T-cell (primary cell): ENCODE results near the gene NRBF2. TPM values are rescaled to one million over a fixed set of nuclear protein-coding genes. Genes with fewer than 3 reads are reported as not detected.
"Not testable (repeated sequence)": the region's sequence is repeated elsewhere in the genome, so short reads cannot be mapped to it uniquely, and the experiment has no call there.

Source experiments
- ATAC-seq, 4 experiments: fragments of 200-7000 bp in 3 of 4; fragments of 150-1000 bp in 1 of 4; cut with Tn5 transposase; replicated peaks in 1 of 4; 1 replicate in 3 of 4; 2 replicates in 1 of 4; pipeline ENCODE4 v1.10.0; 2021; ENCODE audit warnings: moderate library complexity in 3 of 4, mild to moderate bottlenecking in 2 of 4, moderate number of reproducible peaks in 1 of 4
- CTCF ChIA-PET, 2 donors: fragments of 300-600 bp; sonication (Branson Sonifier 250); formaldehyde crosslinking; loops; one replicate each; lab custom pipeline; 2022; ENCODE audit warnings: antibody characterized with exemption in 2 of 2; lab: Charles Lee
- POLR2A ChIA-PET, 2 donors: fragments of 300-600 bp; sonication (Branson Sonifier 250); formaldehyde crosslinking; loops; one replicate each; lab custom pipeline; 2022; ENCODE audit warnings: antibody characterized with exemption in 2 of 2; lab: Charles Lee
- DNase-seq, 35 experiments: peaks; one replicate each; pipeline versions ENCODE4 v3.0.0 to v3.0.0-alpha.2; 2013 to 2023
- H3K27ac ChIP-seq: one replicate; pipeline ENCODE4 v1.5.1; 2013; ENCODE audit warnings: low read length
- H3K27me3 ChIP-seq, 2 experiments: replicated peaks in 1 of 2; 1 replicate in 1 of 2; 2 replicates in 1 of 2; pipeline versions ENCODE4 v1.6.1 to v1.7.0; 2013; ENCODE audit warnings: low read length in 1 of 2, mixed read lengths in 1 of 2; ENCODE audit not compliant: control insufficient read depth in 2 of 2, insufficient read depth in 2 of 2; ENCODE audit errors: extremely low read depth in 1 of 2
- H3K36me3 ChIP-seq, 2 donors: 1 replicate in 1 of 2; 2 replicates in 1 of 2; pipeline versions ENCODE4 v1.6.1 to v1.7.0; 2013; ENCODE audit warnings: low read length in 1 of 2; ENCODE audit not compliant: control insufficient read depth in 2 of 2, insufficient read depth in 1 of 2; ENCODE audit errors: extremely low read depth in 1 of 2
- H3K4me1 ChIP-seq, 2 experiments: 1 replicate in 1 of 2; 2 replicates in 1 of 2; pipeline versions ENCODE4 v1.6.1 to v1.7.0; 2013; ENCODE audit warnings: low read length in 2 of 2, mixed read lengths in 1 of 2; ENCODE audit not compliant: insufficient read depth in 2 of 2, control insufficient read depth in 1 of 2; ENCODE audit errors: extremely low read depth in 1 of 2
- H3K4me3 ChIP-seq, 2 donors: 1 replicate in 1 of 2; 2 replicates in 1 of 2; pipeline versions ENCODE4 v1.5.1 to v1.7.0; 2013; ENCODE audit warnings: mild to moderate bottlenecking in 2 of 2, low read length in 1 of 2, moderate library complexity in 1 of 2; ENCODE audit not compliant: control insufficient read depth in 1 of 2; ENCODE audit errors: extremely low read depth in 1 of 2
- H3K9me3 ChIP-seq: 2 replicates; pipeline ENCODE4 v1.7.0; 2013
- H3K27ac Mint-ChIP-seq, 2 donors: one replicate each; pipeline ENCODE4 v1.8.0; 2020 to 2021; ENCODE audit warnings: mild to moderate bottlenecking in 2 of 2, mixed read lengths in 2 of 2
- H3K27me3 Mint-ChIP-seq, 2 donors: one replicate each; pipeline ENCODE4 v1.8.0; 2021 to 2022; ENCODE audit warnings: mixed read lengths in 2 of 2
- H3K36me3 Mint-ChIP-seq: one replicate; pipeline ENCODE4 v1.8.0; 2021; ENCODE audit warnings: mixed read lengths
- H3K4me1 Mint-ChIP-seq, 3 donors: one replicate each; pipeline ENCODE4 v1.8.0; 2020 to 2022; ENCODE audit warnings: mixed read lengths in 3 of 3, mild to moderate bottlenecking in 1 of 3
- H3K4me3 Mint-ChIP-seq, 3 donors: one replicate each; pipeline ENCODE4 v1.8.0; 2020 to 2022; ENCODE audit warnings: mild to moderate bottlenecking in 3 of 3, mixed read lengths in 3 of 3, moderate library complexity in 3 of 3
- H3K9me3 Mint-ChIP-seq, 3 donors: one replicate each; pipeline ENCODE4 v1.8.0; 2020 to 2022; ENCODE audit warnings: mixed read lengths in 3 of 3
- WGBS: methylation state at CpG from one replicate; pipeline ENCODE4 v1.1.5; 2013; ENCODE audit warnings: missing lambda C conversion rate; ENCODE audit not compliant: insufficient coverage; 5-methylcytosine and 5-hydroxymethylcytosine counted together
- total RNA-seq, 35 experiments: library from RNA in 6 of 35; stranded (reverse) in 6 of 35; fragments of 120-200 nt in 1 of 35; gene quantifications; one replicate each; pipeline versions ENCODE4 v1.2.1 to v1.2.4 and lab custom pipeline; 2013 to 2026

The NRBF2 gene
- total RNA-seq, 5 donors from 2014 or later (not counting 1 experiment from before 2014, with no cell fraction given): 14.8 to 18.5 (median 17.2) TPM

DNA sequence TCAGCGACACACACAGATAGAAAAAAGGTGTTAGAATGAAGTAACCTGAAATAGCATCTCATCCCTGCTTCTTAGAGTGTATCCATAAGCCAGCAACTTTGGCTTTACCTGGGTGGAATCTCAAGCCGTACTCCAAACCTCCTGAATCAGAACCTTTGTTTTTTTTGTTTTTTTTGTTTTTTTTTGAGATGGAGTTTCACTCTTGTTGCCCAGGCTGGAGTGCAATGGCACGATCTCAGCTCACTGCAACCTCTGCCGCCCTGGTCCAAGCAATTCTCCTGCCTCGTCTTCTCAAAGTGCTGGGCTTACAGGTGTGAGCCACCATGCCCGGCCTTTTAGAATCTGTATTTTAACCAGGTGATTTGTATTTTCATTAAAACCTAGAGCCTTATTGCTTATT lies 9.0 kb downstream of the NRBF2 start:
- POLR2A ChIA-PET: no interaction called here
- 100% methylated on average over 2 of the region's 6 CpGs for WGBS
- Histone ChIP-seq H3K36me3 (peaks cover 2 to 12% of the 10 kb centered on the region in 2 donors), H3K27ac (no peak overlapping the region), H3K4me3 (no peak overlapping the region), H3K27me3 (no peaks in the 10 kb centered on the region), H3K9me3 (no peaks in the 10 kb centered on the region), H3K4me1 (peaks cover 0 to 19% of the 10 kb centered on the region in 2 experiments)
- no peaks in the 10 kb centered on the region for H3K9me3 Mint-ChIP-seq
- peaks cover 72 to 82% (median 78%) of the 10 kb centered on the region in 3 donors for H3K4me1 Mint-ChIP-seq
- H3K27ac Mint-ChIP-seq: no peak overlapping the region
- no peak overlapping the region for H3K4me3 Mint-ChIP-seq
- no peak for ATAC-seq
- DNase-seq: no peak
- CTCF ChIA-PET: interaction anchor here (0.6 to 2.3 kb wide), 9 partner anchors 19 to 705 kb away, joined by 3 to 6 read pairs (median 4); no protein-coding TSS in a partner anchor
- H3K36me3 Mint-ChIP-seq: peaks cover 24% of the 10 kb centered on the region
- H3K27me3 Mint-ChIP-seq: no peaks in the 10 kb centered on the region

DNA sequence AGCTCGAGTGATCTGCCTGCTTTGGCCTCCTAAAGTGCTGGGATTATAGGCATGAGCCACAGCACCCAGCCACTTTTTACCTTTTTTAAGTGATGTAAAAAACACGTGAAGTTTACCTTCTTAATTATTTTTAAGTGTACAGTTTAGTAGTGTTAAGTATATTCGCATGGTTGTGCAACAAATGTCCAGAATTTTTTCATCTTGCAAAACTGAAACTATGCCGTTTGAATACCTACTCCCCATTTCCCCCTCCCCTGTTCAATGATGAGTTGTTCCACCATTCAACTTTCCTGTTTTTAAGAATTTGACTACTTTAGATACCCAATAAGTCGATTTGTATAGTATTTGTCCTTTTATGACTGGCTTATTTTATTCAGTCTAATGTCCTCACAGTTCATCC lies 10.9 kb downstream of the NRBF2 start:
- no CpG with 5 or more reads among the region's 5 CpGs for WGBS
- no peaks in the 10 kb centered on the region for H3K27me3 Mint-ChIP-seq
- no peak overlapping the region for H3K27ac Mint-ChIP-seq
- Histone ChIP-seq H3K4me3 (no peak overlapping the region), H3K9me3 (no peaks in the 10 kb centered on the region), H3K4me1 (peaks cover 0 to 14% of the 10 kb centered on the region in 2 experiments), H3K27ac (no peak overlapping the region), H3K36me3 (peaks cover 2 to 18% of the 10 kb centered on the region in 2 donors), H3K27me3 (no peaks in the 10 kb centered on the region)
- H3K4me1 Mint-ChIP-seq: peaks cover 72 to 78% (median 72%) of the 10 kb centered on the region in 3 donors
- no peak overlapping the region for H3K4me3 Mint-ChIP-seq
- no peak for DNase-seq
- H3K36me3 Mint-ChIP-seq: peaks cover 31% of the 10 kb centered on the region
- CTCF ChIA-PET: interaction anchor here (0.8 to 4.4 kb wide), 3 partner anchors 12 to 485 kb away, joined by 3 to 32 read pairs (median 5); no protein-coding TSS in a partner anchor
- H3K9me3 Mint-ChIP-seq: no peaks in the 10 kb centered on the region
- POLR2A ChIA-PET: interaction anchor here in 1 of 2 donors (0.7 kb wide), 1 partner anchor 1089 kb away, joined by 11 read pairs; no protein-coding TSS in a partner anchor
- no peak for ATAC-seq

DNA sequence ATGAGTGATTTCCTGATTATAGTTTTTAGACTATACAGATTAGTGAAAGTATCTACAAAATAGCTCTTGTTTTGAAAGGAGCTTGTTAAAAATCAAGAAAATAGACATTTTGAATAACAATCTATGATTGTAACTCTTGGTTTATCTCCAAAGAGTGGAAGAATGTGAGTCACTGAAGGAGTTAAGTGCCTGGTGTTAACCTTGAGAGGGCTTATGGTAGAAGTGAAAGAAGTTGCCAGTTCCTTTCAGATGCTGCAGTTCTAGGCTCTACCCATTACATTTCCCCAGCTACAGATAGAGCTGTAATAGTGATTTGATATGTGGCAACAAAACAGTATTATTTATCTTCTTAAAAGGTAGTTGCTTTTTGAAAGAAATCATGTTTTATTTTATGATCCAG lies 12.7 kb downstream of the NRBF2 start:
- DNase-seq (no peak), ATAC-seq (no peak)
- H3K9me3 Mint-ChIP-seq: no peaks in the 10 kb centered on the region
- no peak overlapping the region for H3K4me3 Mint-ChIP-seq
- ChIA-PET CTCF (interaction anchor here (0.6 to 4.4 kb wide), 5 partner anchors 11 to 66 kb away, joined by 3 to 32 read pairs (median 5); no protein-coding TSS in a partner anchor), POLR2A (interaction anchor here in 1 of 2 donors (1.0 kb wide), 1 partner anchor 12 kb away, joined by 5 read pairs; no protein-coding TSS in a partner anchor)
- Histone ChIP-seq H3K9me3 (no peaks in the 10 kb centered on the region), H3K36me3 (peaks cover under 1 to 13% of the 10 kb centered on the region in 2 donors), H3K27me3 (no peaks in the 10 kb centered on the region), H3K4me3 (no peak overlapping the region), H3K4me1 (peaks cover 0 to 11% of the 10 kb centered on the region in 2 experiments), H3K27ac (no peak overlapping the region)
- no peak overlapping the region for H3K27ac Mint-ChIP-seq
- peaks cover 59 to 68% (median 60%) of the 10 kb centered on the region in 3 donors for H3K4me1 Mint-ChIP-seq
- H3K36me3 Mint-ChIP-seq: peaks cover 31% of the 10 kb centered on the region
- H3K27me3 Mint-ChIP-seq: no peaks in the 10 kb centered on the region

DNA sequence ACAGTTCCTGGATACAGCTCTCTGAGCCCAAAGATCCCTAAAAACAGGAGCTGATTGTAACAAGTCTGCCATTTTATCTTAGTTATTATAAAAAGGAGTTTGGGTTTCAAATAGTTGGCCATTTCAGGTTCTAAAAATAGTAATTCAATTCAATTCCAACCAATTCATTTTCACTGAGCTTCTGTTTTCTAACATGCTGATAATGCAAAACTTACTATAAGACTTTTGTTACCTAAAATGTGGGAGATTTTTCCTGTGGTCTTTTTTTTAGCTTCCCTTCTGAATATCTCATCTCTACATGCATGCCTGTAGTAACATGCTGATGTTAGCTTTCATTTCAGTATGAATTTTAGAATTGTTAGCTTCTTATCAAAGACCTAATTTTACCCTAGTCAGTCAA lies 13.4 kb downstream of the NRBF2 start:
- Mint-ChIP-seq H3K4me1 (peaks cover 54 to 69% (median 55%) of the 10 kb centered on the region in 3 donors), H3K36me3 (peaks cover 35% of the 10 kb centered on the region)

DNA sequence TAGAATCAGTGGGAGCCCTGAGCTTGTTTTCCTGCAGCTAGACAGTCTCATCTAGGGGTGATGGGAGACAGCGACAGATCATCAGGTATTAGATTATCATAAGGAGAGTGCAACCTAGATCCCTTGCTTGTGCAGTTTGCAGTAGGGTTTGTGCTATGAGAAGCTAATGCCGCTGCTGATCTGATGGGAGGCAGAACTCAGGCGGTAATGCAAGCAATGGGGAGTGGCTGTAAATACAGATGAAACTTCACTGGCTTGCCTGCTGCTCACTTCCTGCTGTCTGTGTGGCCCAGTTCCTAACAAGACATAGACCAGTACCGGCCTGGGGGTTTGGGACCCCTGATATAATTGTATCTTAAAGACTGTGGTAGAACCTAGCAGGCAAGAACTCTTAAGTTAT lies 17.6 kb downstream of the NRBF2 start:
- no peak overlapping the region for H3K4me3 Mint-ChIP-seq
- no peak for ATAC-seq
- no peaks in the 10 kb centered on the region for H3K9me3 ChIP-seq
- 98% methylated on average over 4 of the region's 4 CpGs for WGBS
- H3K4me1 Mint-ChIP-seq: peaks cover 22 to 26% (median 25%) of the 10 kb centered on the region in 3 donors
- peaks cover 0 to 54% of the 10 kb centered on the region in 2 donors for H3K36me3 ChIP-seq
- no peaks in the 10 kb centered on the region for H3K4me1 ChIP-seq
- ChIA-PET CTCF (interaction anchor here in 1 of 2 donors (0.6 to 0.7 kb wide), 3 partner anchors 10 to 596 kb away, joined by 3 to 4 read pairs (median 4); no protein-coding TSS in a partner anchor), POLR2A (no interaction called here)
- no peak overlapping the region for H3K4me3 ChIP-seq
- no peaks in the 10 kb centered on the region for H3K9me3 Mint-ChIP-seq
- H3K27ac Mint-ChIP-seq: no peak overlapping the region
- H3K27me3 ChIP-seq: no peaks in the 10 kb centered on the region
- peaks cover 49% of the 10 kb centered on the region for H3K36me3 Mint-ChIP-seq
- H3K27ac ChIP-seq: no peak overlapping the region
- H3K27me3 Mint-ChIP-seq: no peaks in the 10 kb centered on the region
- DNase-seq: no peak

More for the DNA sequence above, 13.4 kb downstream of the NRBF2 start:
- peaks cover 0 to 11% of the 10 kb centered on the region in 2 experiments for H3K4me1 ChIP-seq
- no peaks in the 10 kb centered on the region for H3K9me3 ChIP-seq
- DNase-seq (no peak), ATAC-seq (no peak)
- peaks cover 0 to 17% of the 10 kb centered on the region in 2 donors for H3K36me3 ChIP-seq
- no peak overlapping the region for H3K27ac ChIP-seq
- no peaks in the 10 kb centered on the region for H3K27me3 ChIP-seq
- ChIA-PET POLR2A (interaction anchor here (0.5 to 1.0 kb wide), 4 partner anchors 9 to 464 kb away, joined by 3 to 5 read pairs (median 3); no protein-coding TSS in a partner anchor), CTCF (interaction anchor here (0.6 to 4.4 kb wide), 5 partner anchors 11 to 65 kb away, joined by 3 to 32 read pairs (median 5); no protein-coding TSS in a partner anchor)
- H3K4me3 ChIP-seq: no peak overlapping the region
- no peak overlapping the region for H3K4me3 Mint-ChIP-seq
- H3K27me3 Mint-ChIP-seq: no peaks in the 10 kb centered on the region
- H3K27ac Mint-ChIP-seq: no peak overlapping the region
- no peaks in the 10 kb centered on the region for H3K9me3 Mint-ChIP-seq

DNA sequence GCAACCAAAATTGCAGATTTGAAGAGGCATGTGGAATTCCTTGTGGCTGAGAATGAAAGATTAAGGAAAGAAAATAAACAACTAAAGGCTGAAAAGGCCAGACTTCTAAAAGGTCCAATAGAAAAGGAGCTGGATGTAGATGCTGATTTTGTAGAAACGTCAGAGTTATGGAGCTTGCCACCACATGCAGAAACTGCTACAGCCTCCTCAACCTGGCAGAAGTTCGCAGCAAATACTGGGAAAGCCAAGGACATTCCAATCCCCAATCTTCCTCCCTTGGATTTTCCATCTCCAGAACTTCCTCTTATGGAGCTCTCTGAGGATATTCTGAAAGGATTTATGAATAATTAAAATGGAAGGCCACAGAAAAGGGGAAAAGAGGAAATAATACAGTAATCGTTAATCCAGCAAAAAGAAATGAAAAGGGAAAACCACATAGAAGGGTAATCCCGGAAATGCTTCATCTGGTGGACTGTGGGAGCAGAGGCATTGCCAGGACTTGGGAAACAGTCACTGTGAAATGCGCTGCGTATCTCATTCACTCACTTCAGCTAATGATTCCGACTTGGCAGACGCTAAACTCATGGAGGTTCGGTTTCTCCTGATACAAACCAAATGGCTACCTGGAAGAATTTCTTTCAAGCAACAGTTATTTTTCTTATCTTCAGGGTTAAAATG lies 20.9 kb downstream of the NRBF2 start:
- H3K36me3 ChIP-seq: peaks cover 0 to 49% of the 10 kb centered on the region in 2 donors
- ATAC-seq, H3K27ac Mint-ChIP-seq, H3K4me3 ChIP-seq, POLR2A ChIA-PET, H3K27me3 Mint-ChIP-seq, H3K9me3 ChIP-seq, H3K4me1 ChIP-seq, H3K27me3 ChIP-seq, DNase-seq, H3K9me3 Mint-ChIP-seq, H3K27ac ChIP-seq, H3K4me3 Mint-ChIP-seq: not testable (repeated sequence)
- Mint-ChIP-seq H3K4me1 (peaks cover 6 to 11% (median 9%) of the 10 kb centered on the region in 3 donors), H3K36me3 (peaks cover 34% of the 10 kb centered on the region)
- CTCF ChIA-PET: interaction anchor here in 1 of 2 donors (0.6 kb wide), 1 partner anchor 468 kb away, joined by 4 read pairs; no protein-coding TSS in a partner anchor
- WGBS: 88% methylated on average over 4 of the region's 9 CpGs
